H1 (cell line): ENCODE measurements around the gene DHRS13. TPM values are rescaled to one million over a fixed set of nuclear protein-coding genes. Genes with fewer than 3 reads are reported as not detected.

Experiments used
- CTCF ChIA-PET: fragments of 300-600 bp; sonication (Branson Sonifier 250); formaldehyde crosslinking; loops from one replicate; lab custom pipeline; 2021; ENCODE audit not compliant: partially characterized antibody; lab: Charles Lee
- POLR2A ChIA-PET: fragments of 300-600 bp; sonication (Branson Sonifier 250); formaldehyde crosslinking; loops from one replicate; lab custom pipeline; 2021; ENCODE audit warnings: inconsistent platforms; ENCODE audit not compliant: partially characterized antibody; lab: Charles Lee
- DNase-seq, 2 experiments: peaks; one replicate each; pipeline versions ENCODE4 v3.0.0 to v3.0.0-alpha.2; 2010 to 2022; ENCODE audit warnings: low spot score in 2 of 2, low read depth in 1 of 2, mixed read lengths in 1 of 2
- FAIRE-seq: peaks from 2 replicates; lab custom pipeline; 2011; peaks lifted over from hg19 to GRCh38; lab: Jason Lieb, UNC
- H2AFZ ChIP-seq: 2 replicates; pipeline ENCODE4 v1.8.1; 2012; ENCODE audit warnings: low read length, inconsistent platforms
- H2AK5ac ChIP-seq: 2 replicates; pipeline ENCODE4 v1.6.1; 2013; ENCODE audit warnings: low read depth, low read length
- H2BK120ac ChIP-seq: replicated peaks from 2 replicates; pipeline ENCODE3; 2013; ENCODE audit warnings: low read depth, low read length, inconsistent platforms
- H2BK12ac ChIP-seq: 2 replicates; pipeline ENCODE4 v1.6.1; 2013; ENCODE audit warnings: low read depth, low read length
- H2BK15ac ChIP-seq: 2 replicates; pipeline ENCODE4 v1.6.1; 2013; ENCODE audit warnings: low read length
- H2BK20ac ChIP-seq: 2 replicates; pipeline ENCODE4 v1.6.1; 2013; ENCODE audit warnings: low read length
- H2BK5ac ChIP-seq: 2 replicates; pipeline ENCODE4 v1.6.1; 2013; ENCODE audit warnings: low read depth, low read length
- H3K14ac ChIP-seq: 2 replicates; pipeline ENCODE4 v1.6.1; 2013; ENCODE audit warnings: inconsistent platforms; ENCODE audit not compliant: insufficient read length
- H3K18ac ChIP-seq: 2 replicates; pipeline ENCODE4 v1.6.1; 2013; ENCODE audit warnings: low read length; ENCODE audit errors: extremely low read depth
- H3K23ac ChIP-seq: 2 replicates; pipeline ENCODE4 v1.6.1; 2013; ENCODE audit warnings: inconsistent platforms; ENCODE audit not compliant: insufficient read length
- H3K23me2 ChIP-seq: 2 replicates; pipeline ENCODE4 v1.6.1; 2013; ENCODE audit warnings: low read depth, low read length
- H3K27ac ChIP-seq: 2 replicates; pipeline ENCODE4 v1.6.1; 2011; ENCODE audit warnings: low read depth, low read length, inconsistent platforms
- H3K27me3 ChIP-seq, 4 experiments: replicated peaks in 1 of 4; 1 replicate in 1 of 4; 2 replicates in 3 of 4; pipeline versions ENCODE4 v1.6.1 to v1.8.1; 2011 to 2013; ENCODE audit warnings: low read length in 3 of 4, mild to moderate bottlenecking in 3 of 4, inconsistent platforms in 2 of 4, mixed read lengths in 2 of 4, moderate library complexity in 1 of 4; ENCODE audit not compliant: control insufficient read depth in 3 of 4, insufficient read depth in 3 of 4; ENCODE audit errors: extremely low read depth in 1 of 4
- H3K36me3 ChIP-seq, 4 experiments: 2 replicates each; pipeline versions ENCODE4 v1.6.1 to v1.8.1; 2011 to 2013; ENCODE audit warnings: mild to moderate bottlenecking in 4 of 4, low read length in 3 of 4, moderate library complexity in 2 of 4, control low read depth in 1 of 4, inconsistent platforms in 1 of 4; ENCODE audit not compliant: insufficient read depth in 4 of 4, control insufficient read depth in 2 of 4
- H3K4ac ChIP-seq: replicated peaks from 2 replicates; pipeline ENCODE3; 2013; ENCODE audit warnings: low read length, low read depth, mixed read lengths, inconsistent platforms; ENCODE audit not compliant: insufficient read length
- H3K4me1 ChIP-seq, 4 experiments: replicated peaks in 1 of 4; 1 replicate in 1 of 4; 2 replicates in 3 of 4; pipeline versions ENCODE4 v1.6.1 to v1.8.1; 2011 to 2013; ENCODE audit warnings: low read length in 3 of 4, inconsistent platforms in 2 of 4, mixed read lengths in 1 of 4; ENCODE audit not compliant: insufficient read depth in 4 of 4, control insufficient read depth in 3 of 4
- H3K4me2 ChIP-seq, 2 experiments: 2 replicates each; pipeline versions ENCODE4 v1.6.1 to v1.8.1; 2011 to 2013; ENCODE audit warnings: low read depth in 2 of 2, low read length in 2 of 2, control low read depth in 1 of 2, inconsistent platforms in 1 of 2, mild to moderate bottlenecking in 1 of 2; ENCODE audit not compliant: insufficient read depth in 1 of 2
- H3K4me3 ChIP-seq, 4 experiments: fragments of 200-600, 300-600 bp in 1 of 4; sonication (generic), shearing (Covaris generic), sonication (Bioruptor Twin) in 1 of 4; 2 replicates each; pipeline versions ENCODE4 v1.5.1 to v1.8.1; 2011 to 2016; ENCODE audit warnings: low read length in 4 of 4, low read depth in 3 of 4, control low read depth in 2 of 4, inconsistent platforms in 2 of 4, mild to moderate bottlenecking in 2 of 4, mixed read lengths in 1 of 4, moderate library complexity in 1 of 4; ENCODE audit not compliant: insufficient read depth in 2 of 4; ENCODE audit errors: extremely low read depth in 1 of 4
- H3K56ac ChIP-seq: replicated peaks from 2 replicates; pipeline ENCODE3; 2013; ENCODE audit warnings: low read depth, mild to moderate bottlenecking, mixed read lengths, low read length, inconsistent platforms; ENCODE audit not compliant: insufficient read length
- H3K79me1 ChIP-seq: 2 replicates; pipeline ENCODE4 v1.6.1; 2013; ENCODE audit warnings: low read depth, low read length, control low read depth
- H3K79me2 ChIP-seq, 2 experiments: 2 replicates each; pipeline versions ENCODE4 v1.6.1 to v1.8.1; 2012 to 2013; ENCODE audit warnings: low read length in 2 of 2, mild to moderate bottlenecking in 2 of 2, inconsistent platforms in 1 of 2; ENCODE audit not compliant: insufficient read depth in 2 of 2, control insufficient read depth in 1 of 2
- H3K9ac ChIP-seq, 4 experiments: replicated peaks in 1 of 4; 1 replicate in 1 of 4; 2 replicates in 3 of 4; pipeline versions ENCODE4 v1.6.1 to v1.8.1; 2011 to 2013; ENCODE audit warnings: low read depth in 3 of 4, low read length in 3 of 4, control low read depth in 2 of 4, mild to moderate bottlenecking in 2 of 4, moderate library complexity in 2 of 4, inconsistent platforms in 1 of 4; ENCODE audit errors: extremely low read depth in 1 of 4
- H3K9me3 ChIP-seq, 2 experiments: 2 replicates each; pipeline versions ENCODE4 v1.6.1 to v1.8.1; 2012 to 2013; ENCODE audit warnings: mild to moderate bottlenecking in 2 of 2, moderate library complexity in 2 of 2, control low read depth in 1 of 2, inconsistent platforms in 1 of 2, low read depth in 1 of 2, low read length in 1 of 2, mixed read lengths in 1 of 2; ENCODE audit not compliant: insufficient read depth in 2 of 2
- H4K20me1 ChIP-seq, 2 experiments: replicated peaks in 1 of 2; 2 replicates each; pipeline versions ENCODE3 to v1.8.1; 2011 to 2013; ENCODE audit warnings: inconsistent platforms in 2 of 2, low read length in 2 of 2, mild to moderate bottlenecking in 1 of 2; ENCODE audit not compliant: insufficient read depth in 2 of 2, control insufficient read depth in 1 of 2
- H4K5ac ChIP-seq: 2 replicates; pipeline ENCODE4 v1.6.1; 2013; ENCODE audit warnings: low read length, low read depth, mixed read lengths, inconsistent platforms; ENCODE audit not compliant: insufficient read length
- H4K8ac ChIP-seq: 2 replicates; pipeline ENCODE4 v1.8.0; 2013; ENCODE audit warnings: mild to moderate bottlenecking, moderate library complexity, low read length, inconsistent platforms; ENCODE audit not compliant: insufficient read depth; ENCODE audit errors: extremely low read depth
- H4K91ac ChIP-seq: replicated peaks from 2 replicates; pipeline ENCODE3; 2013; ENCODE audit warnings: low read length, mixed read lengths, inconsistent platforms; ENCODE audit not compliant: insufficient read length
- CTBP2 ChIP-seq: IDR thresholded peaks from 2 replicates; pipeline ENCODE4 v1.7.0; 2011; ENCODE audit warnings: borderline replicate concordance, mild to moderate bottlenecking, moderate library complexity, mixed read lengths, low read length; ENCODE audit not compliant: insufficient read depth, insufficient read length
- CTCF ChIP-seq, 3 experiments: IDR thresholded peaks; 1 replicate in 2 of 3; 2 replicates in 1 of 3; pipeline versions ENCODE4 v1.5.1 to v1.6.1; 2011; ENCODE audit warnings: low read length in 3 of 3, mild to moderate bottlenecking in 3 of 3, inconsistent platforms in 2 of 3, low read depth in 1 of 3, moderate library complexity in 1 of 3; ENCODE audit not compliant: insufficient read depth in 1 of 3; ENCODE audit errors: control extremely low read depth in 1 of 3
- KDM5A ChIP-seq: fragments of 200-600 bp; IDR thresholded peaks from 2 replicates; pipeline ENCODE4 v1.7.1; 2012; ENCODE audit warnings: mild to moderate bottlenecking, low read length, inconsistent platforms, mixed read lengths
- NRF1 ChIP-seq: IDR thresholded peaks from 2 replicates; pipeline ENCODE4 v1.6.1; 2011; ENCODE audit warnings: mild to moderate bottlenecking, low read depth, low read length, improper control_type of control experiment
- PHF8 ChIP-seq: fragments of 200-600 bp; sonication (generic); conservative IDR thresholded peaks from 2 replicates; pipeline ENCODE4 v1.7.1; 2012; ENCODE audit warnings: low read depth, mild to moderate bottlenecking, inconsistent platforms, low read length, moderate library complexity
- RBBP5 ChIP-seq: IDR thresholded peaks from 2 replicates; pipeline ENCODE4 v1.7.1; 2012; ENCODE audit warnings: low read depth, mild to moderate bottlenecking, inconsistent platforms, low read length, moderate library complexity, borderline replicate concordance
- RXRA ChIP-seq: IDR thresholded peaks from 2 replicates; pipeline ENCODE4 v1.6.1; 2011; ENCODE audit warnings: low read depth, mild to moderate bottlenecking, low read length, moderate library complexity; ENCODE audit not compliant: insufficient read depth
- TAF7 ChIP-seq: optimal IDR thresholded peaks from 2 replicates; pipeline ENCODE3; 2011; ENCODE audit warnings: low read depth, mild to moderate bottlenecking, inconsistent platforms, low read length, moderate library complexity, borderline replicate concordance
- ZNF274 ChIP-seq: IDR thresholded peaks from 2 replicates; pipeline ENCODE4 v1.7.0; 2012; ENCODE audit warnings: low read length, borderline replicate concordance; ENCODE audit errors: extremely low read depth
- WGBS, 2 experiments: shearing (Covaris generic) in 1 of 2; methylation state at CpG; one replicate each; pipeline versions ENCODE4 v1.1.6 to v1.1.7; 2013 to 2015; ENCODE audit warnings: low lambda C conversion rate in 2 of 2, mixed read lengths in 2 of 2, inconsistent platforms in 1 of 2, low coverage in 1 of 2, missing lambda C conversion rate in 1 of 2; ENCODE audit not compliant: insufficient replicate concordance in 2 of 2, insufficient coverage in 1 of 2, insufficient read length in 1 of 2; ENCODE audit errors: extremely low coverage in 1 of 2, missing lambda C conversion rate in 1 of 2; 5-methylcytosine and 5-hydroxymethylcytosine counted together
- polyA plus RNA-seq, 7 experiments: library from polyadenylated mRNA; depleted of rRNA in 3 of 7; stranded (reverse) in 5 of 7; unstranded in 2 of 7; fragments of >200 nt in 5 of 7; fragments of 200-250 nt in 2 of 7; gene quantifications; 1 replicate in 5 of 7; 2 replicates in 1 of 7; 4 replicates in 1 of 7; pipeline versions ENCODE4 v1.2.1 to v1.2.3, GENCODE V29; 2011 to 2013; ENCODE audit warnings: missing spikeins in 2 of 7, mixed read lengths in 2 of 7
- total RNA-seq: library from RNA; stranded (reverse); fragmentation: NEBNext Ultra II Directional; extraction: Animal tissue kit (Norgen Biotek cat#: 25700); gene quantifications from 2 replicates; pipeline ENCODE4 v1.2.1, GENCODE V29; 2021

Gene DHRS13
- total and polyA plus RNA-seq, 2 of the 8 experiments (the other 6 are each of a cell fraction or from before 2014, with no cell fraction given) = 23.7 to 30.0 TPM

GRCh38 chr17:28858801-28859355, 44.0 kb downstream of the DHRS13 start:
- no peak overlapping the region for H3K14ac ChIP-seq
- CTCF ChIA-PET = interaction anchor here (0.8 to 3.9 kb wide), 5 partner anchors 10 to 131 kb away, joined by 3 to 27 read pairs (median 6); no protein-coding TSS in a partner anchor
- POLR2A ChIA-PET = interaction anchor here (0.6 to 2.0 kb wide), 4 partner anchors 20 to 148 kb away, joined by 3 to 6 read pairs (median 4); partner anchors contain the start of gene PROCA1
- TF ChIP-seq RBBP5 (no peak), ZNF274 (no peak), CTBP2 (no peak), CTCF (IDR thresholded peaks at IDR 0.05; ENCODE audit: control extremely low read depth in 1 of 3, insufficient read depth in 1 of 3, low read depth in 1 of 3, low read length in 3 of 3) (no peak), TAF7 (no peak), RXRA (no peak), PHF8 (no peak), NRF1 (no peak), KDM5A (no peak)

More at GRCh38 chr17:28858801-28859355, 44.0 kb downstream of the DHRS13 start:
- Histone ChIP-seq H4K91ac (no peak overlapping the region), H3K79me1 (peaks cover 2% of the 10 kb centered on the region; the same call in 1 of the 2 replicates), H3K9me3 (no peaks in the 10 kb centered on the region), H3K27ac (no peak overlapping the region), H3K27me3 (no peaks in the 10 kb centered on the region), H2BK20ac (no peak overlapping the region), H3K4me1 (no peaks in the 10 kb centered on the region; a peak in 2 of 7 replicates), H3K23me2 (peaks cover 2% of the 10 kb centered on the region), H3K56ac (no peak overlapping the region), H3K79me2 (peaks cover 0 to 6% of the 10 kb centered on the region in 2 experiments; a peak in 2 of 4 replicates), H2BK15ac (no peak overlapping the region), H2BK5ac (no peak overlapping the region), H4K20me1 (peaks cover 1 to 3% of the 10 kb centered on the region in 2 experiments), H3K36me3 (peaks cover 16 to 23% (median 20%) of the 10 kb centered on the region in 4 experiments; a peak in 7 of 8 replicates), H2AFZ (no peak overlapping the region), H3K4me3 (no peak overlapping the region), H3K18ac (no peak overlapping the region), H3K9ac (no peak overlapping the region), H2BK120ac (no peak overlapping the region), H3K4ac (no peak overlapping the region), H3K4me2 (no peak overlapping the region), H4K5ac (no peak overlapping the region), H2AK5ac (no peak overlapping the region), H2BK12ac (no peak overlapping the region), H3K23ac (no peak overlapping the region), H4K8ac (no peak overlapping the region)
- no peak for DNase-seq
- FAIRE-seq = no peak
- 53% methylated on average over 2 of the region's 2 CpGs; no CpG with 5 or more reads in 1 of the 2 experiments for WGBS, 2 experiments
